Measurements from ENCODE around the gene B4GALT5.

B4GALT5 gene

DNA sequence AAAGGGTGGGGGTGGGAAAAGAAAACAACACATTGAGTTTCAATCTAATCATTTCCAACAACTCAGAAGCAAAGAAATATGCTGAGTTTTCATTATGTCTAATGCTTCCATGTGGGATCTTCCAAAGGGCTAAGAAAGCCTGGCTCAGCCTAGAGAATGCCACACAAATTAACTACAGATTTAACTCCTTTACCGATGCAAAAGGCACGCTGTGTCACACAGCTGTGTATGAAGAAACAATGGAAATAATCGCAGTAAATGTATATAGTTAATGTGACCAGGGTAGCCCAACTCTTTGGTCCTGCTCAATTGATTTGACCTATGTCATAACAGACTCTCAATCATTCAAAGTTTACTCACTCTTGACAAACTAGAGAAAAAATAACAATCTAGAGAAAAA lies 17.8 kb downstream of the B4GALT5 start:
- ATAC-seq, result no peak
- TF ChIP-seq TSHZ2 (CRISPR knock-in tag; IDR thresholded peaks at IDR 0.05) (no peak), BACH2 (CRISPR knock-in tag; IDR thresholded peaks at IDR 0.05; ENCODE audit: borderline replicate concordance) (no peak), CREB5 (CRISPR knock-in tag; IDR thresholded peaks at IDR 0.05; ENCODE audit: low read depth) (no peak), TCF4 (CRISPR knock-in tag; IDR thresholded peaks at IDR 0.05; ENCODE audit: borderline replicate concordance) (no peak), PPARA (CRISPR knock-in tag; IDR thresholded peaks at IDR 0.05; ENCODE audit: borderline replicate concordance) (no peak), CSDC2 (CRISPR knock-in tag; IDR thresholded peaks at IDR 0.05) (no peak), ISL1 (CRISPR knock-in tag; IDR thresholded peaks at IDR 0.05) (no peak), ZNF70 (CRISPR knock-in tag; IDR thresholded peaks at IDR 0.05) (no peak), ESRRG (CRISPR knock-in tag; IDR thresholded peaks at IDR 0.05) (no peak), OSR1 (CRISPR knock-in tag; IDR thresholded peaks at IDR 0.05) (no peak), ARNTL (CRISPR knock-in tag; IDR thresholded peaks at IDR 0.05; ENCODE audit: borderline replicate concordance, low read depth) (no peak), ZNF565 (CRISPR knock-in tag; conservative IDR thresholded peaks at IDR 0.05; ENCODE audit: low read depth) (no peak), GLIS3 (CRISPR knock-in tag; IDR thresholded peaks at IDR 0.05) (no peak), TOX (CRISPR knock-in tag; IDR thresholded peaks at IDR 0.05; ENCODE audit: borderline replicate concordance) (no peak), ZFP30 (CRISPR knock-in tag; IDR thresholded peaks at IDR 0.05) (no peak)
- TF ChIP-seq, protein P1, sequence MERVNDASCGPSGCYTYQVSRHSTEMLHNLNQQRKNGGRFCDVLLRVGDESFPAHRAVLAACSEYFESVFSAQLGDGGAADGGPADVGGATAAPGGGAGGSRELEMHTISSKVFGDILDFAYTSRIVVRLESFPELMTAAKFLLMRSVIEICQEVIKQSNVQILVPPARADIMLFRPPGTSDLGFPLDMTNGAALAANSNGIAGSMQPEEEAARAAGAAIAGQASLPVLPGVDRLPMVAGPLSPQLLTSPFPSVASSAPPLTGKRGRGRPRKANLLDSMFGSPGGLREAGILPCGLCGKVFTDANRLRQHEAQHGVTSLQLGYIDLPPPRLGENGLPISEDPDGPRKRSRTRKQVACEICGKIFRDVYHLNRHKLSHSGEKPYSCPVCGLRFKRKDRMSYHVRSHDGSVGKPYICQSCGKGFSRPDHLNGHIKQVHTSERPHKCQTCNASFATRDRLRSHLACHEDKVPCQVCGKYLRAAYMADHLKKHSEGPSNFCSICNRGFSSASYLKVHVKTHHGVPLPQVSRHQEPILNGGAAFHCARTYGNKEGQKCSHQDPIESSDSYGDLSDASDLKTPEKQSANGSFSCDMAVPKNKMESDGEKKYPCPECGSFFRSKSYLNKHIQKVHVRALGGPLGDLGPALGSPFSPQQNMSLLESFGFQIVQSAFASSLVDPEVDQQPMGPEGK (CRISPR knock-in tag; IDR thresholded peaks at IDR 0.05; ENCODE audit: borderline replicate concordance), result no peak
- TF ChIP-seq, protein P2, sequence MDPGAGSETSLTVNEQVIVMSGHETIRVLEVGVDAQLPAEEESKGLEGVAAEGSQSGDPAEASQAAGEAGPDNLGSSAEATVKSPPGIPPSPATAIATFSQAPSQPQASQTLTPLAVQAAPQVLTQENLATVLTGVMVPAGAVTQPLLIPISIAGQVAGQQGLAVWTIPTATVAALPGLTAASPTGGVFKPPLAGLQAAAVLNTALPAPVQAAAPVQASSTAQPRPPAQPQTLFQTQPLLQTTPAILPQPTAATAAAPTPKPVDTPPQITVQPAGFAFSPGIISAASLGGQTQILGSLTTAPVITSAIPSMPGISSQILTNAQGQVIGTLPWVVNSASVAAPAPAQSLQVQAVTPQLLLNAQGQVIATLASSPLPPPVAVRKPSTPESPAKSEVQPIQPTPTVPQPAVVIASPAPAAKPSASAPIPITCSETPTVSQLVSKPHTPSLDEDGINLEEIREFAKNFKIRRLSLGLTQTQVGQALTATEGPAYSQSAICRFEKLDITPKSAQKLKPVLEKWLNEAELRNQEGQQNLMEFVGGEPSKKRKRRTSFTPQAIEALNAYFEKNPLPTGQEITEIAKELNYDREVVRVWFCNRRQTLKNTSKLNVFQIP (CRISPR knock-in tag; IDR thresholded peaks at IDR 0.05; ENCODE audit: borderline replicate concordance, low read depth), result no peak
- TF ChIP-seq, protein P3, sequence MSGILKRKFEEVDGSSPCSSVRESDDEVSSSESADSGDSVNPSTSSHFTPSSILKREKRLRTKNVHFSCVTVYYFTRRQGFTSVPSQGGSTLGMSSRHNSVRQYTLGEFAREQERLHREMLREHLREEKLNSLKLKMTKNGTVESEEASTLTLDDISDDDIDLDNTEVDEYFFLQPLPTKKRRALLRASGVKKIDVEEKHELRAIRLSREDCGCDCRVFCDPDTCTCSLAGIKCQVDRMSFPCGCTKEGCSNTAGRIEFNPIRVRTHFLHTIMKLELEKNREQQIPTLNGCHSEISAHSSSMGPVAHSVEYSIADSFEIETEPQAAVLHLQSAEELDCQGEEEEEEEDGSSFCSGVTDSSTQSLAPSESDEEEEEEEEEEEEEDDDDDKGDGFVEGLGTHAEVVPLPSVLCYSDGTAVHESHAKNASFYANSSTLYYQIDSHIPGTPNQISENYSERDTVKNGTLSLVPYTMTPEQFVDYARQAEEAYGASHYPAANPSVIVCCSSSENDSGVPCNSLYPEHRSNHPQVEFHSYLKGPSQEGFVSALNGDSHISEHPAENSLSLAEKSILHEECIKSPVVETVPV (CRISPR knock-in tag; IDR thresholded peaks at IDR 0.05), result no peak

DNA sequence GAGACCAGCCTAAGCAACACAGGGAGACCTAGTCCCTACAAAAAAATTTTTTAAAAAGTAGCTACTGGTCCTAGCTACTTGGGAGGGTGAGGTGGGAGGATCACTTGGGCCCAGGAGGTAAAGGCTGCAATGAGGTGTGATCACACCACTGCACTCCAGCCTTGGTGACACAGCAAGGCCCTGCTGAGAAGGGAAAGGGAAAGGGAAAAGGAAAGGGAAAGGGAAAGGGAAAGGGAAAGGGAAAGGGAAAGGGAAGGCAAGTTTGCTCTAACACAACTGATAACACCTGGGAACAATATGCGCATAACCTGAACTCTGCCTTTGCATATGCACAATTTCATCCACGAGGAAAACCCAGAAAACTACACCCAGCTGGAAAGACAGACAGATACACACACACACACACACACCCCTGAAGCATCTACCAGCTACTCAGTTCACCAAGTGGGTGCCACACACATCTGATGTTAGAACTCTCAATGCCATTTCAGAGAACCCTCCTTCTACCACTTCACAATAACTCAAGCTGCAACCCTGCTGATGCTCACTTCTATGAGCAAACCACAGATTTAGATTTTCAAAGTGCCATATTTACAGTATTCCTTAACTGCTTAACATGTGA lies 19.1 kb downstream of the B4GALT5 start:
- TF ChIP-seq ZFP3 (CRISPR knock-in tag; IDR thresholded peaks at IDR 0.05) (no peak), ISL1 (CRISPR knock-in tag; IDR thresholded peaks at IDR 0.05) (no peak)
- TF ChIP-seq, protein P2 (CRISPR knock-in tag; IDR thresholded peaks at IDR 0.05; ENCODE audit: borderline replicate concordance, low read depth), result no peak
- ATAC-seq, result no peak

Measured in SK-N-SH treated with all-trans-retinoic acid at 6 μM for 48 hours (cell line).